GM18511 (cell line): ENCODE measurements around the gene PHACTR3.

ENCODE experiments used
- ATAC-seq: cut with Tn5 transposase; IDR thresholded peaks from one replicate; pipeline ENCODE4 v1.9.1; 2021; ENCODE audit warnings: mild to moderate bottlenecking, moderate library complexity; ENCODE audit not compliant: unreplicated experiment

The PHACTR3 gene

DNA sequence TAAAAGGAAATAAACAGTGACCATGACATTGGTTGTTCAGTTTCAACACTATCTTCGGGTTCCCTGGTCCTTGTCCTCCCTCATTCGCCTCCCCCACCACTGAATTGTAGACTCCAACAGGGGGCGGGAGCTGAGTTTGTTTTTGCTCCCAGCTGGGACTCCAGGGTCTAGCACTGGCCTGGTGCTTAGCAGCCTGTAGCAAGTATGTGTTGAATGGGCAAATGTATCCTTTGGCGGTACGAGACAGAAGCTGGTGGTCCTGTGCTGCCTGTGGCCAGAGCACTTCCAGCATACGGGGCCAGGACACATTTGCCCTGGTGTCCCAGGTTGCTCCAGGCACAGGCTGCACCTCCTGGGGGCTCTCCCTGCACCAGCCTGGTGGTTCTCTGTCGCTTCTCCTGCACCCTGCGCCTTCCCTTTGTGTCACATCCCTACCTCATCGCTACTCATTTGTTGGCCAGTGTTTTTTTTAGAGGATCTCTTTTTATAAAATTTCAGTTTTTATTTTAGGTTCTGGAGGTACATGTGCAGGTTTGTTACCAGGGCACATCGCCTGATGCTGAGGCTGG, 40.1 kb downstream of the PHACTR3 start:
- ATAC-seq: no peak

GRCh38 chr20:59645271-59645670, 40.9 kb downstream of the PHACTR3 start:
- ATAC-seq: no peak

- no peak for ATAC-seq
These were observed 41.4 kb downstream of the PHACTR3 start for GRCh38 chr20:59645761-59646171.

GRCh38 chr20:59646487-59646886, 42.1 kb downstream of the PHACTR3 start:
- ATAC-seq: no peak

DNA sequence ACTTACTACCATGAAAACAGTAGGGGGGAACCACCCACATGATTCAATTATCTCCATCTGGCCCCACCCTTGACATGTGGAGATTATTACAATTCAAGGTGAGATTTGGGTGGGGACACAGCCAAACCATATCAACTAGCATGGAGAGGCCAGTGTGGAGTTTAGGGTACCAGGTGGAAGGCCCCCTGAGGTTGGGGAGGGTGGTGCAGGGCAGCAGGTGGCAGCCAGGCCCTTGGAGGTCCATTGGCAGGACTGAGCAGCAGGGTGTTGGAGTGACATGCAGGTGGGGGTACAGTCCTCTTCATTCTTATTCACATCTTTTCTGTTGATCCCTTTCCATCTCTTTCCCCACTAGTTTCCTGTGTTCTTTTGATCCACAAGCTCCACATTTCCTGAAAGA, 42.9 kb downstream of the PHACTR3 start:
- no peak for ATAC-seq

DNA sequence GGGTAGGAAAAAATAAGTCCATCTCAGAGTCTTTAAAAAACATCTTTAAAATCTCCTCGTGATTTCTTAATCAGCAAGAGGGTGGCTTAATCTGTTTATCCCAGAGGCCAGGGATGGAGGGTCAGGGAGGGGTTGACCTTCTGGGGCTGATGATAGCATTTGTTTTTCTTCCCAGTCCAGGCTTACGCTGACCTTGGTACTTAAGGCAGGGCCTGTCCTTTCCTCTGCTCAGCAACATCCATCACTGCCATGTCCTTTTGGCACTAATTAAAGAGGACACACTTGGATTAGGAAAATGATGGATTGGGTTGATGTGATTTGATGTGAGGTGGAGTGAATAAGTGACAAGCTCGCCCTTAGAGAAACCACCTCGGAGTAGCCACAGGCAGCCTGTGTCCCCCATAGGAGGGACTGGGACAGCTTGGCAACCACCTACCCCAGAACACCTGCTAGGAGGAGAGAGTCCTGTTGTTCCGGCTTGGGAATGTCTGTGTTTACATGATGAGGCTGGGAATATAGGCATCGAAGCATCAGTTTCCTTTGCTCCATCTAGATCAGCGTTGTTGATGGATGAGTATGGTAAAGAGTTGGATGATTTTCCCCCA, 44.2 kb downstream of the PHACTR3 start:
- ATAC-seq: no peak

GRCh38 chr20:59650418-59650817, 46.1 kb downstream of the PHACTR3 start:
- no peak for ATAC-seq

DNA sequence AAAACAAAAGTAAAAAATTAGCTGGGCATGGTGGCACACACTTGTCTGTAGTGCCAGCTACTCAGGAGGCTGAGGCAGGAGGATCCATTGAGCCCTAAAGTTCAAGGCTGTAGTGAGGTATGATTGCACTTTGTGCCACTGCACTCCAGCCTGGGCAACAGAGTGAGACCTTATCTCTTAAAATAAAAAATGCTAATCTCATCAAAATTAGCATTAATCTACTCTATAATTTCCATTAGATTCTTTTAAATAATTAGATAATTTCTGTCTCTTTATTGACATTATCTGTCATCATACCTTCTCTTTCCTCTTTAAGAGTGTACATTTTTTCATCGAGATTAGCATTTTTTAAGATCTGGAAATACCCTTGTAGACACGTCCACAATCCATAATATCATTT, 48.0 kb downstream of the PHACTR3 start:
- ATAC-seq: no peak

DNA sequence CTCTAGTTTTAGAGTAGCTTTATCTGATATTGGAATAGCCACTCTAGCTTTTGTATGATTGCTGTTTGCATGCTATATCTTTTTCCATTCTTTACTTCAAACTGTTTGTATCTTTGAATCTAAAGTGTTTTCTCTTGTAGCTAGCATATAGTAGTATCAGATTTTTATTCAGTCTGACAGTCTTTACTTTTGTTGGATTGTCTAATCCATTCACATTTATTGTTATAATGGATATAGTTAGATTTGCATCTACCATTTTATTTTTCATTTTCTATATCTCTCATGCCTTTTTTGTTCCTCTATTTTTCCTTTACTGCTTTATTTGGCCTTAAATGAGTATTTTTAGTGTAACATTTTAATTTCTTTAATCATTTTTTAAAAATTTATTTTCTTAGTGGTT, 52.1 kb downstream of the PHACTR3 start:
- no peak for ATAC-seq

DNA sequence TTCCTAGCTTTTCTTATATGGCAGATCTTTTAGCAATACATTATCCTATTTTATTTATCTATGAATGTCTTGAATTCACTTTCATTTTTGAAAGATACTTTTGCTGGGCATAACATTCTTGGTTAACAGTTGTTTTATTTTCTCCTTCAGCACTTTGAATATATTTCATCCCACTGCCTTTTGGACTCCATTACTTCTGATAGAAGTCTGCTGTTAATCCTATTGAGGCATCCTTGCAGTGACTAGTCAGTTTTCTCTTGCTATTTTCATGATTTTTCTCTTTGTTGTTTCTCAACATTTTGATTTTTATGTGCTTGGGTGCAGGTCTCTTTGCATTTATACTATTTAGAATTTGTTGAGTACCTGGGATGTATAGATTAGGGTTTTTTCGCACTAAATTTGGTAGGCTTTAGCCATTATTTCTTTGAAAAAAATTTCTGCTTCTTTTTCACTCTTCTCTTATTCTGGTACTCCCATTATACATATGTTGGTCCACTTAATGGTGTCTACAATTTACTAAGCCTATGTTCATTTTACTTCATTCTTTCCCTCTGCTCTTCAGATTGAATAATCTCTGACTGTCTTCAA, 53.2 kb downstream of the PHACTR3 start:
- ATAC-seq: no peak

DNA sequence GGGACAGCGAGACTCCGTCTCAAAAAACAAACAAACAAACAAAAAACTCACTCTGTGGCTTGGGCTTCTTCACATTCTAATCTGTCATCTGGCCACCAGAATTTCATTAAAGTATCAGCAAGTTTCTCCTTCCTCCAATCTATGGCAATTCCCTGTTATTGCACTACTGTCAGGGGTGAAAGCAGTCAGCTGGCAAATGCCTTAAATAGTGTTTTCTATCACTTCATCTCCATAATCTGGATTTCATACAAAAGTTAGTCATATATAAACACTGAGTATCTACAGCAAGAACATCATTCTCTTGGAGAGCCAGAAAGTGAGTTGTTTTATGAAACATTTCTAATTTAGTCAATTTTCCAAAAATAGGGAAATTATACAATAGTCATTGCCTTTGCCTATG, 56.1 kb downstream of the PHACTR3 start:
- ATAC-seq: no peak

DNA sequence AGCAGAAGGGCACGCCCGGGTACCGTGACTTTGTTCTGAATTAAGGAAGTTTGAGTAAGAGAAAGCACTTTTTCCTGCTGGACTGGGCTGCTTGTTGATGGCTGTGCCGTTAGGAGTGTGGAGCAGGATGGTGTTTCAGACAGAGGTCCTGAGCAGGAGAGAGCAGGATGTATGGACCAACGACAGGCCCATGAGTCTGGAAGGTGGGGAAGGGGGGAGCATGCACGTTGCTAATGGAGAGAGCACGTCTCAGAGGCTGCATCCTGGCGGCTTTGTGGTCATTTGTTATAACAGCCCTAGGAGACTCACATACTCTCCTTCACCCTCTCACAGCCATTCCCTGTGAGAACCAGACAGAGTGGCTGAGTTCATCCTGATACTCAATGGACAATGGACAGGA, 56.8 kb downstream of the PHACTR3 start:
- no peak for ATAC-seq

- ATAC-seq: no peak
These were observed 57.3 kb downstream of the PHACTR3 start for GRCh38 chr20:59661621-59662020.

GRCh38 chr20:59662161-59662560, 57.8 kb downstream of the PHACTR3 start:
- no peak for ATAC-seq

GRCh38 chr20:59662856-59663512, 58.6 kb downstream of the PHACTR3 start:
- no peak for ATAC-seq

- no peak for ATAC-seq
These were observed 59.2 kb downstream of the PHACTR3 start for GRCh38 chr20:59663513-59664060.

- no peak for ATAC-seq
These were observed 60.1 kb downstream of the PHACTR3 start for GRCh38 chr20:59664421-59664941.

- ATAC-seq: no peak
These were observed 61.6 kb downstream of the PHACTR3 start for GRCh38 chr20:59665656-59666555.

DNA sequence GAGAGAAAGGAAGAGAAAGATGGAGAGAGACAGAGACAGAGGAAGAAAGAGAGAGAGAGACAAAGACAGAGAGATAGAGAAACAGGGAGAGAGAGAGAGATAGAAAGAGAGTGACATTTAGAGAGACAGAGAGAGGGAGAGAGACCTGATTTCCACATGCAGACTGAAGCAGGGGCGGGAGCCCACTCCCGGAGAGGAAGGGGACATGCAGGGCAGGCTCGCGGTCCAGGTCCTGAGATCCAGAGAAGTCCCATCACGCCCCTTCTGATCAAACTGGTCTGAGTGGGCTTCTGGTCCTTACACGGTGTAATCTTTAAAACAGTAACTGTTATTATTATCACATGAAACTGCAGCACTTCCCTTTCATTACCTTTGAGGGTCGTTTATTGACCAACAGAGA, 62.2 kb downstream of the PHACTR3 start:
- no peak for ATAC-seq

GRCh38 chr20:59667131-59667530, 62.8 kb downstream of the PHACTR3 start:
- no peak for ATAC-seq
